Fibroblast of lung (primary cell): ENCODE results near the gene SCGB2A2. TPM values are rescaled to one million over a fixed set of nuclear protein-coding genes. Genes with fewer than 3 reads are reported as not detected.

ENCODE experiments used
- DNase-seq, 2 donors: peaks; one replicate each; pipeline versions ENCODE4 v3.0.0 to v3.0.0-alpha.2; 2010; ENCODE audit warnings: low read depth in 2 of 2
- H2AFZ ChIP-seq: 2 replicates; pipeline ENCODE4 v1.5.1; 2012; ENCODE audit warnings: low read length, control low read depth, inconsistent platforms
- H3K27ac ChIP-seq: 2 replicates; pipeline ENCODE4 v1.5.1; 2011; ENCODE audit warnings: low read length, control low read depth; ENCODE audit not compliant: insufficient read depth
- H3K27me3 ChIP-seq: 2 replicates; pipeline ENCODE4 v1.5.1; 2011; ENCODE audit warnings: mild to moderate bottlenecking, low read length; ENCODE audit not compliant: control insufficient read depth, insufficient read depth
- H3K36me3 ChIP-seq: 2 replicates; pipeline ENCODE4 v1.5.1; 2011; ENCODE audit warnings: low read length; ENCODE audit not compliant: control insufficient read depth, insufficient read depth
- H3K4me1 ChIP-seq: 2 replicates; pipeline ENCODE4 v1.5.1; 2011; ENCODE audit warnings: low read length; ENCODE audit not compliant: control insufficient read depth, insufficient read depth; ENCODE audit errors: extremely low read depth
- H3K4me2 ChIP-seq: 2 replicates; pipeline ENCODE4 v1.5.1; 2011; ENCODE audit warnings: low read length, control low read depth; ENCODE audit not compliant: insufficient read depth; ENCODE audit errors: extremely low read depth
- H3K4me3 ChIP-seq, 4 experiments: fragments of 200-600 bp in 1 of 4; sonication (generic) in 1 of 4; replicated peaks in 1 of 4; 2 replicates each; pipeline ENCODE4 v1.5.1; 2011 to 2016; ENCODE audit warnings: low read length in 4 of 4, low read depth in 3 of 4, mild to moderate bottlenecking in 3 of 4, control low read depth in 2 of 4, inconsistent platforms in 1 of 4, mixed read lengths in 1 of 4; ENCODE audit not compliant: insufficient read depth in 1 of 4; ENCODE audit errors: control extremely low read depth in 1 of 4
- H3K79me2 ChIP-seq: 2 replicates; pipeline ENCODE4 v1.5.1; 2012; ENCODE audit warnings: mild to moderate bottlenecking, low read length, inconsistent platforms; ENCODE audit not compliant: control insufficient read depth, insufficient read depth
- H3K9ac ChIP-seq: 2 replicates; pipeline ENCODE4 v1.5.1; 2011; ENCODE audit warnings: mild to moderate bottlenecking, low read length, control low read depth; ENCODE audit not compliant: insufficient read depth
- H3K9me3 ChIP-seq: 2 replicates; pipeline ENCODE4 v1.5.1; 2012; ENCODE audit warnings: low read depth, low read length; ENCODE audit not compliant: control insufficient read depth, insufficient read depth
- H4K20me1 ChIP-seq: 2 replicates; pipeline ENCODE4 v1.5.1; 2011; ENCODE audit warnings: low read length; ENCODE audit not compliant: control insufficient read depth, insufficient read depth; ENCODE audit errors: extremely low read depth
- CTCF ChIP-seq, 2 donors: IDR thresholded peaks in 1 of 2; conservative IDR thresholded peaks in 1 of 2; 1 replicate in 1 of 2; 2 replicates in 1 of 2; pipeline ENCODE4 v1.5.1; 2011 to 2012; ENCODE audit warnings: low read length in 2 of 2, control low read depth in 1 of 2, inconsistent platforms in 1 of 2, low read depth in 1 of 2, mild to moderate bottlenecking in 1 of 2
- EZH2 ChIP-seq: IDR thresholded peaks from 2 replicates; pipeline ENCODE4 v1.5.1; 2012; ENCODE audit warnings: low read length, control low read depth, mild to moderate bottlenecking; ENCODE audit errors: missing control alignments
- polyA plus RNA-seq, 2 donors: library from polyadenylated mRNA; depleted of rRNA in 1 of 2; stranded (reverse) in 1 of 2; unstranded in 1 of 2; fragments of >200 nt; gene quantifications; 2 replicates each; pipeline ENCODE4 v1.2.1, GENCODE V29; 2011 to 2012; ENCODE audit warnings: missing spikeins in 1 of 2
- total RNA-seq: library from RNA; depleted of rRNA; stranded (reverse); fragments of >200 nt; gene quantifications from 2 replicates; pipeline ENCODE4 v1.2.1, GENCODE V29; 2014

The SCGB2A2 gene
- total and polyA plus RNA-seq, 2 donors (not counting 1 experiment from before 2014, with no cell fraction given) = not detected

GRCh38 chr11:62256281-62256680 lies 13.7 kb upstream of the SCGB2A2 start:
- Histone ChIP-seq H3K9me3 (no peaks in the 10 kb centered on the region), H2AFZ (no peak overlapping the region)
- no peak for DNase-seq

GRCh38 chr11:62260261-62260953 lies 9.6 kb upstream of the SCGB2A2 start:
- Histone ChIP-seq H3K36me3 (no peaks in the 10 kb centered on the region), H3K4me2 (no peak overlapping the region), H3K4me3 (no peak overlapping the region), H2AFZ (no peak overlapping the region), H3K79me2 (no peaks in the 10 kb centered on the region), H3K27ac (no peak overlapping the region), H3K9ac (no peak overlapping the region), H4K20me1 (no peaks in the 10 kb centered on the region), H3K9me3 (no peaks in the 10 kb centered on the region), H3K27me3 (no peaks in the 10 kb centered on the region), H3K4me1 (no peaks in the 10 kb centered on the region)
- TF ChIP-seq EZH2 (no peak), CTCF (conservative IDR thresholded peaks at IDR 0.05 in 1 of 2, IDR thresholded peaks at IDR 0.05 in 1 of 2; ENCODE audit: low read depth in 1 of 2, low read length in 2 of 2) (no peak)
- DNase-seq = no peak

More at GRCh38 chr11:62256281-62256680, 13.7 kb upstream of the SCGB2A2 start:
- no peaks in the 10 kb centered on the region for H3K36me3 ChIP-seq
- no peaks in the 10 kb centered on the region for H3K79me2 ChIP-seq
- no peak overlapping the region for H3K27ac ChIP-seq
- H3K4me2 ChIP-seq = no peak overlapping the region
- H3K27me3 ChIP-seq = no peaks in the 10 kb centered on the region
- H3K9ac ChIP-seq = no peak overlapping the region
- H4K20me1 ChIP-seq = no peaks in the 10 kb centered on the region
- TF ChIP-seq EZH2 (no peak), CTCF (conservative IDR thresholded peaks at IDR 0.05 in 1 of 2, IDR thresholded peaks at IDR 0.05 in 1 of 2; ENCODE audit: low read depth in 1 of 2, low read length in 2 of 2) (no peak)
- H3K4me3 ChIP-seq = no peak overlapping the region
- H3K4me1 ChIP-seq = no peaks in the 10 kb centered on the region

GRCh38 chr11:62264004-62264403 lies 6.0 kb upstream of the SCGB2A2 start:
- H3K79me2 ChIP-seq = no peaks in the 10 kb centered on the region
- no peaks in the 10 kb centered on the region for H3K4me1 ChIP-seq
- H3K27ac ChIP-seq = no peak overlapping the region
- H4K20me1 ChIP-seq = no peaks in the 10 kb centered on the region
- no peak overlapping the region for H3K9ac ChIP-seq
- no peaks in the 10 kb centered on the region for H3K9me3 ChIP-seq
- H3K4me2 ChIP-seq = no peak overlapping the region
- H3K4me3 ChIP-seq = no peak overlapping the region
- TF ChIP-seq CTCF (conservative IDR thresholded peaks at IDR 0.05 in 1 of 2, IDR thresholded peaks at IDR 0.05 in 1 of 2; ENCODE audit: low read depth in 1 of 2, low read length in 2 of 2) = no peak
- TF ChIP-seq EZH2 = no peak
- H3K27me3 ChIP-seq = no peaks in the 10 kb centered on the region
- DNase-seq = no peak
- no peaks in the 10 kb centered on the region for H3K36me3 ChIP-seq
- H2AFZ ChIP-seq = no peak overlapping the region
